T-helper 2 cell (primary cell): Measurements from ENCODE around the gene TCF7L2.
"Not testable (repeated sequence)": the region's sequence is repeated elsewhere in the genome, so short reads cannot be mapped to it uniquely, and the experiment has no call there.

Experiments used
- DNase-seq, 5 experiments: peaks; one replicate each; pipeline versions ENCODE4 v3.0.0 to v3.0.0-alpha.2; 2012 to 2022

The TCF7L2 gene

DNA sequence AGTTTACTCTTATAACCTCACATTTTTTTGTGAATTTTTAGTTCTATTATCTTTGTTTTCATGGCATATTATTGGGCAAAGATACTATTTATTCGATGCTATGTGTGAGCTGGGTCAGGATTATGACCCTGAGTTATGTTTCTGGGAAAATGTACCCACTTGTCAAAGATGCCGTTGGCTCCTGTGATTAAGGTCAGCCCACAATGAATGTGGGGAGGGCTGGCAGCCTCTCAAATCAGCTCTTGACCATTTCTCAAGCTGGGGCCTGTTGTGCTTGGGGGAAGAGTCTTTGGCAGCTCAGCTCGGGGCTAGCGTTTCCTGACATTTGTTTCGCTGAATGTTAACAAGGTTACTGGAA lies 97.5 kb downstream of the TCF7L2 start:
- no peak for DNase-seq

GRCh38 chr10:113047963-113048781 lies 98.1 kb downstream of the TCF7L2 start:
- DNase-seq: no peak

GRCh38 chr10:113049881-113050280 lies 99.8 kb downstream of the TCF7L2 start:
- no peak for DNase-seq

DNA sequence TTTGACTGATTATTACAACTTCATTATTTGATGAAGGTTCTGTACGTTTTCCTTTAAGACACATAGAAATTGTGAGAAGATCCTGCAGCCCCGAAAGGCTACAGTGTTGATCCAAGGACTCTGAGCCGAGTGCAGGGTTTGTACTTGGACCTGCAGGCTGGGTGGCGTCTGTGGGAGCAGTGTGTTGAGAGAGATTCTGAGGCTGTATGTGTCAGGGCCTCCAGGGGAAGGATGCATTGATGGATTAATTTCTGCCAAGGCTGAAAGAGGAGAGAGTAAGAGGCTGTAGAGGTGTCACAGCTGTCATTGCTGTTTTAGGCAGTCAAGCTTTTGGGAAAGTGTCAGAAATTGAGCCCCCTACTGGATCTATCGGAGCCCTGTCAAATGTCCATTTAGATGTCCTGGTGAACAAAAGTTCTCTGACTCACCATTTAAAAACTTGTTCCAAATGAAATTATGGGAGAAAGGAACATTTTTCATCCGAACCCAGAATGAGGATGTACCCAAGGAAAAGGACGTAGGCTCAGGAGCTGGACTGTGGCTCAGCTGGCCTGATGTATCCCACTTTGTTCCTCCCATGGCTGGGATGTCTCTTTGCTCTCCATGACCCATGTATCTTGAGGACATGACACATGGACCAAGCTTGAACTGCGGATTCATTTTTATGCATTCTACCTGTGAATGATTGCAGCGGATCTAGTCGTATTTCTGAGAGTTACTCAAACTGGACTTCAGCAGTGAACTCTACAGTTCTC lies 102.2 kb downstream of the TCF7L2 start:
- DNase-seq: no peak

DNA sequence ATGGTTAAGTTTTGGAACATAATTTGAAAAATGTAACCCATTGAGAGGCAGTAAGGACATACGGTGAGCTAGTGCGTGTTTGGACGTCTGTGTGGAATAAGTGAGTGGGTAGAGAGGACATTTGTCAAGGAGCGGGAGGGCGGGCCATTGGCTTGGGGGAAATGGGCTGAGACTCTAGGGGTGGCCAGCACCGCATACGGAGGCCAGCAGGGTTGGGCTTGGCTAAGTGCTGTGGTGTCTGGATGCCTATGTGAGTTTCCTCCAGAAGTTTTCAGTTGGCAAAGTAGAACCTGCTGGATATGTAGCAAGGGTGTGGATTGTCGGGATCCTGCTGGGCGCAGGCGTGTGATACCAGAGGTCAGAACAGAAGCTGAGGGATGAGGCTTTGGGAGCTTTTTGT lies 103.0 kb downstream of the TCF7L2 start:
- no peak for DNase-seq

- no peak for DNase-seq
Observed at GRCh38 chr10:113053881-113054280, 103.8 kb downstream of the TCF7L2 start.

- DNase-seq: no peak
Observed at GRCh38 chr10:113055458-113055857, 105.4 kb downstream of the TCF7L2 start.

GRCh38 chr10:113056030-113056429 lies 106.0 kb downstream of the TCF7L2 start:
- DNase-seq: no peak

- DNase-seq: no peak
Observed at GRCh38 chr10:113056441-113057021, 106.5 kb downstream of the TCF7L2 start.

DNA sequence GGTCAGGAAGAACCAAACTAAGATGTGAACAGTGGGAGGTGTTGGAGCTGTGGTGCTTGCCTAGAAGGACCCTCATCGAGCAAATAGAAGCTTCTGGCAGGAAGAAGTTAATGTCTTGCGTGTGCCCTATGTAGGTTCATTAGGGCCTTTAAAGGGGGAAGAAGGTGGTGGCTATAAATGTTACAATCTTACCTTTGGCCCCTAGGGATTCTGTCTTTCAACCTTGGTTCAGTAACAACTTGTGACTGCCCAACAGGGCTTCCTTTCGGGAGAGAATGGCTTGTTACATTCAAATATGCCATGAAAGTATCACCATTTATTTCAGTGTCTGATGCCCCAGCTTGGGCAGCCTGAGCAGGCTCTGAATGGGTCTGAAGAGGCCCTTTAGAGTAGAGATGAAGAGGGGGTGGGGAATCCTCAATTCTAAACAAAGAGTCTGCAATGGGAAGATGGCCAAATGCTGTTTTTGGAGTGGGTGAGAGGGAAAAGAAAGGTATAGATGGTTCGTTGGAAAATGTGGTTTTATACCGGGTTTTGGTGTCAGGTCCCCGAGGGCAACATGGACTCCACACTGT lies 108.0 kb downstream of the TCF7L2 start:
- no peak for DNase-seq

DNA sequence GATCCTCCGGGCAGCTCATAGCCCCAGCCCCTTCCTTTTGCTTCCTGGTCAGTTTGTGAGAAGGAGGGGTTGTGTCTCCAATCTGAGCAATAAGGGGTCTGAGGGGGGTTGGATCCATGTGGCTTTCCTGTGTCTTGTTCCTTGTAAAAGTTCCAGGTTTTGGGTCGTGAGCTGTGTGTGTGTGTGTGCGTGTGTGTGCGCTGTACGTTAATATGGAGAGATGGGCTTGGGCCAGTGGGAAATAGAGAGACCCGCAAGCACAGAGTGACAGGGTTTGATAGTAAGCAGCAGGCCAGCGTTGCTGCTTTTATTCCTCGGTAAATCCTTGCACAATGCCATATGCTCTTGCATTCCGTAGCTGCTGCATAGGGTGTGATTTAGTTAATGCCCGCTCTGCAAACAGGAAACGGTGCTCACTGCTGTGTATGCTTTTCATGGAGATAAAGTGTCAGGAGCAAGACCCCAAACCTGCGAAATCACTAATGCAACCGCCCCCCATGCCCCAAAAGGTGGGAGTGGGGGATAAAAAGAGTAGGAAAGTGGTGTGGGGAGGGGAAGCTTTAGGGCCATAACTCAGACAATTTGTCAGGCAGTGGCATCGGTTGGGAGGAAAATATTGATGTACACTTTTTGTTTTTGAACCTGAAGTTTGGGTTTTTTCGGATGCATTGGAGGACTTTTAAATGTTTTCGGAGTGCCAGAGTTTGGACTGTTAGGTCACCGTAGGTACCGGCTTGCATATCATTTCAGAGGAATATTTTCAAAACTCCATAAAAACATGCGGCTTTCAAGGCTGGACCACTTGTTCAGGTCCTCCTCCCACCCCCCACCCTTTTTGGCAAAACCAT lies 108.7 kb downstream of the TCF7L2 start:
- no peak for DNase-seq

GRCh38 chr10:113059371-113059780 lies 109.3 kb downstream of the TCF7L2 start:
- DNase-seq: no peak

DNA sequence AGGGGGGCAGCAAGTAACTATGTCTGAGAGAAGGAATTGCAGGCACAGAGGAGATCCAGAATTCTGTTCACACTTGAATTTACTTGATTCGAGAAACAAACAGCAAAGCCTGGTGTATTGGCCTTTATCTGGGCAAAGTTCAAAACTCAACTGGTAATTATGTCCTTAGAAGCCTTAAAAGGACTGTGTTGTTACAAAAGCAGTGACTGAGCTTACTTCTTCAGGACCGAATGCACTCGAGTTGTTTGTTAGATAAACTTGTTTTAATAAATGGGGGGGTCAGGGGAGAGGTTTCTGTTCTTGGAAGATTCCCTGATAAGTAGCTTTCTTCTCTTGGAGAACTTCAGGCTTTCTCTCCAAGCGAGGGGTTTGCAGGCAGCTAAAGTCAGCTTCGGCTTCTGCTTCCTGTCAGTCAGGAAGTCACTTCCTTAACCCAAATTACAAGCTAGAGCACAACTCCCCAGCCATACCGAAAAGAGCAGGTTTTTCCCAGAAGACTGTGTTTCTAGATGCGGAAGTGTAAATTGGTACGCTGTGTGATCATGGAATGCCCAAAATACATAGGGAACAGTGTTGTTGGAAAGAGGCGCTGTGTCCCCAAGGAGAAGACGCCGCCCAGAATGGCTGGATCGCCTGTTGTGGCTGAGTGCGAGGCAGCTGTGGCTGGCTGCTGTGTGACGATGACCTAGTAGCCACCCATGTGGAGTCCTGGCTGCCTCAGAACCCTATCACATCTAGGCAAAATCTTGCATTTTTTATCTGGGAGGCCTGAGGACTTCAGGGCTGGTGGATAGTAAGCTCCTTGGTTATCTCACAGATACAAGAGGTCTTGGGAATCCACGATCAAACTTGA lies 110.4 kb downstream of the TCF7L2 start:
- DNase-seq: peak in 1 of 5 experiments; percentile 2

- no peak for DNase-seq
Observed at GRCh38 chr10:113061054-113061430, 111.0 kb downstream of the TCF7L2 start.

- no peak for DNase-seq
Observed at GRCh38 chr10:113061557-113061956, 111.5 kb downstream of the TCF7L2 start.

- DNase-seq: no peak
Observed at GRCh38 chr10:113063043-113063967, 113.3 kb downstream of the TCF7L2 start.

DNA sequence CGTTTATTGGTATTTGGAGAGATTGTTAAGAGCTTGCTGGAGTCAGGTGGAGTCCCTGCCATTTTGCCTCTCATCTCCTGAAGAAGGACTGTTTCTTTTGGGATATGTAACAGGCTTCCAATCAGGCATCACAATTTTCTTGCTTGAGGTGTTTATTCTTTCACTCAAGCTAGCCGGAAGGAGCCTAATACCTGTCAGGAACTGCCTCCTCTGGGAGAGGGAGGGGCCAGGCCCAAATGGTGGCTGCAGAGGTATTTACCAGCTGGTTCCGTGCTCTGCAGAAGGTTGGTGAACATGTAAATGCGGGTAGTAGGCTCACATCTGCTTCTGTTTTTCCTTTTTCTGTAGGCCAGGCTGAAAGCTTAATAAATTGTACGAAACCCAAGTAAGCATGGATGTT lies 114.0 kb downstream of the TCF7L2 start:
- DNase-seq: no peak

- not testable (repeated sequence) for DNase-seq
Observed at GRCh38 chr10:113066120-113066519, 116.1 kb downstream of the TCF7L2 start.

DNA sequence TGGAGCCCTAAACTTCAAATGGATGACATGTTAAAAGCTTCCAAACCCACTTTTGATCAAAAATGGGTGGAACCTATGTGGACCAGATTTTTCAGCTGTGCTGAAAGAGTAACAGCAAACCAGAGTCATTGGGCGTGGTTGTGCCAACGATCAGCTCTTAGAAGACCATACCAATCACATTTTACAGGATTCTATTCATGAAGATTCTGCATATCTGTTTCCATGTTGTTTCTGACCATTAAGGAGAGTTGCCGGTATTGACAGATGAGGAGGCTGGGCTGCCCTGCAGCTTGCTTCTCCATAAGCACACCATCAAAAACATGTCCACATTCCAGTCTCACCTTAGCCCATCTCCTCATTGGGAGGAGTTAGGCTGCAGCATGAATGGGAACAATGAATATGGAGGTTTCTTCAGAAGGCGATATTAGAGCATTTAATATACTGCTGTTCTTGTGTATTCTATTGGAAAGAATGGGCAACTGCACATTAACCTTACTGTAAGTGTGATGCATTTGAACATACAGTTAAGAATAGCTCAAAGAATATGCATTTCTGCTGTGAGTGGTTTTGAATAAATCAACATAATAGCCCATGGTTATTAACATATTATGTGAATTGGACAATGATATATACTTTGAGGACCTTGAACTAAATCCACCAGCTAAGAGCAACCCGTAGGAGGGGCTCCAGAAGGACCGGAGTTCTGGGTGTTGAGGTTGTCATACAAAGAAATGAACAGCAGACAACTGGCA lies 116.7 kb downstream of the TCF7L2 start:
- no peak for DNase-seq

- DNase-seq: no peak
Observed at GRCh38 chr10:113067501-113067900, 117.5 kb downstream of the TCF7L2 start.
